ENCODE data around the gene RPS25.

- no peak for TF ChIP-seq EP300 (IDR thresholded peaks at IDR 0.05; ENCODE audit: low read depth)
- TF ChIP-seq POLR2A (IDR thresholded peaks at IDR 0.05): no peak
Observed at GRCh38 chr11:119027561-119028345, 9.6 kb upstream of the RPS25 start.
